ENCODE results near the gene SMYD2. TPM values are rescaled to one million over a fixed set of nuclear protein-coding genes. Genes with fewer than 3 reads are reported as not detected.

SMYD2 gene
- total RNA-seq, 2 experiments from 2014 or later, result 17.1 to 17.6 TPM

DNA sequence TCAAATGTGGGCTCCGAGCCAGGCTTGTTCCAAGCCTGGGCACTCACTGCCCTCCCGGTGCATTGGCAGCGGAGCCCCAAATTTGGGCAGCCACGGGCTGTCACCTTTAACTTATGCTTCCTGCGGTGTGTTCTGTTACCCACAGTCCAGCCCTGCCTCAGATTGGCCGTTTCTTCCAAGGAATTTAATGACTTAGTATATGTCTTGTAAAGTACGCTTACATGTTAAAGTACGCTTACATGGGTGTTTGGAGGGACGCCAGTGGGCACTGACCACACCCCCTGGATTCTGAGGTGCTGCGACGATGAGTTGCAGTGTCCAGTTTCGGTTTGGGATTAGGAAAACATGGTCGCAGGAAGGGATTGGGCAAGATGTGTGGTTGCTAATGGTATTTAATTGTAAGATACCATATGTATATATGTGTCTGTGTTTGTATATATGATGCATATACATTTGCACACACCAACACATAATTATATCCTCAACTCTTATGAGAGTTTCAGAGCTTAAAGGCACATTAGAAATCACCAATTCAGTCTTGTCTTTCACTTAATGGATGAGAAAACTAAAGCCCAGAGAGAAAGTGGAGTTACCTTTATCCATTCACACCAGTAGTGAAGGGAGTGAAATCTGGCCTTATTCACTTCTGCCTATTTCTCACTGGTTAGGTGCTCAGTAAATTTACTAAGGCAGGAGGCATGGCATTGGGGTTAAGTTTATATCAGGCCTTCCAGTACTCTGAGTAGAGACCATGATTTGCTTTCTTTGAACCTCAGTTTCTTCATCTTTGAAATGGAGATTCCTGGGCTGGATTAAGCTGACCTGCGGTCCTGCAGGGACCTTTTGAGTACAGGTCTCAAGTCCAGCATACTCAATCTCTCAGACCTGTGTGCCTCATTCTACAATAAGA, 1.0 kb downstream of the SMYD2 start:
- no peaks in the 10 kb centered on the region for H3K36me3 ChIP-seq (ENCODE audit: insufficient read depth, low read length)
- no peak overlapping the region for H3K27ac ChIP-seq (ENCODE audit: low read depth in 1 of 2, low read length in 2 of 2)
- Mint-ChIP-seq H3K4me1 (ENCODE audit: low read depth) (peaks cover 50% of the 10 kb centered on the region), H3K27ac (peak overlapping the region; percentile 68), H3K4me3 (peak overlapping the region; percentile 93), H3K36me3 (ENCODE audit: low read depth) (no peaks in the 10 kb centered on the region), H3K9me3 (no peaks in the 10 kb centered on the region), H3K27me3 (no peaks in the 10 kb centered on the region)
- intact Hi-C loops (cut with DNase I, micrococcal nuclease), result loop anchor here (1.0 to 5.0 kb wide), 3 partner anchors 21 to 321 kb away; partner anchors contain the start of gene CENPF (in 1 of the 2)
- ATAC-seq (ENCODE audit: poor library complexity) (no peak), DNase-seq (peak in 1 of 14 experiments; percentile 4)
- H3K27me3 ChIP-seq (ENCODE audit: control insufficient read depth in 1 of 2, insufficient read depth in 2 of 2, low read length in 2 of 2), result no peaks in the 10 kb centered on the region
- POLR2A ChIA-PET, result interaction anchor here (1.5 kb wide), 1 partner anchor 44 kb away, joined by 8 read pairs; no protein-coding TSS in a partner anchor
- TF ChIP-seq, protein P1, sequence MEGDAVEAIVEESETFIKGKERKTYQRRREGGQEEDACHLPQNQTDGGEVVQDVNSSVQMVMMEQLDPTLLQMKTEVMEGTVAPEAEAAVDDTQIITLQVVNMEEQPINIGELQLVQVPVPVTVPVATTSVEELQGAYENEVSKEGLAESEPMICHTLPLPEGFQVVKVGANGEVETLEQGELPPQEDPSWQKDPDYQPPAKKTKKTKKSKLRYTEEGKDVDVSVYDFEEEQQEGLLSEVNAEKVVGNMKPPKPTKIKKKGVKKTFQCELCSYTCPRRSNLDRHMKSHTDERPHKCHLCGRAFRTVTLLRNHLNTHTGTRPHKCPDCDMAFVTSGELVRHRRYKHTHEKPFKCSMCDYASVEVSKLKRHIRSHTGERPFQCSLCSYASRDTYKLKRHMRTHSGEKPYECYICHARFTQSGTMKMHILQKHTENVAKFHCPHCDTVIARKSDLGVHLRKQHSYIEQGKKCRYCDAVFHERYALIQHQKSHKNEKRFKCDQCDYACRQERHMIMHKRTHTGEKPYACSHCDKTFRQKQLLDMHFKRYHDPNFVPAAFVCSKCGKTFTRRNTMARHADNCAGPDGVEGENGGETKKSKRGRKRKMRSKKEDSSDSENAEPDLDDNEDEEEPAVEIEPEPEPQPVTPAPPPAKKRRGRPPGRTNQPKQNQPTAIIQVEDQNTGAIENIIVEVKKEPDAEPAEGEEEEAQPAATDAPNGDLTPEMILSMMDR (IDR thresholded peaks at IDR 0.05), result no peak
- peaks cover 21% of the 10 kb centered on the region for H3K4me1 ChIP-seq (ENCODE audit: insufficient read depth, low read length)
- H3K4me3 ChIP-seq (ENCODE audit: low read length), result peak overlapping the region; percentile 89
- H3K9me3 ChIP-seq (ENCODE audit: control insufficient read depth in 1 of 2, insufficient read depth in 1 of 2, low read length in 2 of 2), result no peaks in the 10 kb centered on the region
- CTCF ChIA-PET, result no interaction called here

DNA sequence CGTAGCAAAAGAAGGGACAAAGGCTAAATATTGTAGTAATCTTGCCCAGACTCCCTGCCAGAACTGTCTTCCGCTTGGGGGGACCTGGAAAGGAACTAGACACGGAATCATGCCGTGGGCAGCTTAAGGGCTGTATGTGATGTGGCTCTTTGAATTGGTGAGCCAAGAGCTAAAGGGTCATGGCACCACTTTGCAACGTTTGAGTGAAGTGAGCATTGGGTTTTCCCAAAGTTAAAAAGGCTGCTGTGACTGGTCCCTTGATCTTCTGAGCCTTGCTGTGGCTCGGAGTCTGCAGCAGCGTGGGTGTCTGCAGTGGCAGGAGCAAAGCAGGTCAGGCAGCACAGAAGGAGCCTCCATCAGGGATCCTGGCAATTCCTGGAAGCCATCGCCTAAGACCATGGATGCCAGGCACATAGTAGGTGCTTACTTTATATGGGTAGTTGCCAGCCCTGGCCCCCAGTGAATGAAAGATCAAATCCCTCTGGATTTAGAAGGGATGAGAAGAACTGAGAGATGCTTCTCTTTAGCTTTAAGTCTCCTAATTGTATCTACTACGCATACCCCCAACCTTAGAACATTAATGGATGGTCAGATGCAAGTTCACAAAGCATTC, 1.8 kb downstream of the SMYD2 start:
- H3K36me3 Mint-ChIP-seq (ENCODE audit: low read depth), result peaks cover 2% of the 10 kb centered on the region
- TF ChIP-seq, protein P1 (IDR thresholded peaks at IDR 0.05), result no peak
- ATAC-seq (ENCODE audit: poor library complexity) (no peak), DNase-seq (peak in 3 of 14 experiments; percentile 11 to 41 (median 30))
- H3K4me1 Mint-ChIP-seq (ENCODE audit: low read depth), result peaks cover 52% of the 10 kb centered on the region
- Histone ChIP-seq H3K36me3 (ENCODE audit: insufficient read depth, low read length) (no peaks in the 10 kb centered on the region), H3K4me1 (ENCODE audit: insufficient read depth, low read length) (peaks cover 21% of the 10 kb centered on the region), H3K9me3 (ENCODE audit: control insufficient read depth in 1 of 2, insufficient read depth in 1 of 2, low read length in 2 of 2) (no peaks in the 10 kb centered on the region), H3K27me3 (ENCODE audit: control insufficient read depth in 1 of 2, insufficient read depth in 2 of 2, low read length in 2 of 2) (no peaks in the 10 kb centered on the region), H3K4me3 (ENCODE audit: low read length) (peak overlapping the region; percentile 89), H3K27ac (ENCODE audit: low read depth in 1 of 2, low read length in 2 of 2) (no peak overlapping the region)
- intact Hi-C loops (cut with DNase I, micrococcal nuclease), result loop anchor here in 1 of 2 experiments (5.0 kb wide), 1 partner anchor 45 kb away; no protein-coding TSS in a partner anchor
- no peaks in the 10 kb centered on the region for H3K9me3 Mint-ChIP-seq
- ChIA-PET CTCF (interaction anchor here (0.6 kb wide), 1 partner anchor 10 kb away, joined by 3 read pairs; no protein-coding TSS in a partner anchor), POLR2A (no interaction called here)
- H3K27me3 Mint-ChIP-seq, result no peaks in the 10 kb centered on the region
- H3K27ac Mint-ChIP-seq, result peak overlapping the region; percentile 68
- H3K4me3 Mint-ChIP-seq, result peak overlapping the region; percentile 93

DNA sequence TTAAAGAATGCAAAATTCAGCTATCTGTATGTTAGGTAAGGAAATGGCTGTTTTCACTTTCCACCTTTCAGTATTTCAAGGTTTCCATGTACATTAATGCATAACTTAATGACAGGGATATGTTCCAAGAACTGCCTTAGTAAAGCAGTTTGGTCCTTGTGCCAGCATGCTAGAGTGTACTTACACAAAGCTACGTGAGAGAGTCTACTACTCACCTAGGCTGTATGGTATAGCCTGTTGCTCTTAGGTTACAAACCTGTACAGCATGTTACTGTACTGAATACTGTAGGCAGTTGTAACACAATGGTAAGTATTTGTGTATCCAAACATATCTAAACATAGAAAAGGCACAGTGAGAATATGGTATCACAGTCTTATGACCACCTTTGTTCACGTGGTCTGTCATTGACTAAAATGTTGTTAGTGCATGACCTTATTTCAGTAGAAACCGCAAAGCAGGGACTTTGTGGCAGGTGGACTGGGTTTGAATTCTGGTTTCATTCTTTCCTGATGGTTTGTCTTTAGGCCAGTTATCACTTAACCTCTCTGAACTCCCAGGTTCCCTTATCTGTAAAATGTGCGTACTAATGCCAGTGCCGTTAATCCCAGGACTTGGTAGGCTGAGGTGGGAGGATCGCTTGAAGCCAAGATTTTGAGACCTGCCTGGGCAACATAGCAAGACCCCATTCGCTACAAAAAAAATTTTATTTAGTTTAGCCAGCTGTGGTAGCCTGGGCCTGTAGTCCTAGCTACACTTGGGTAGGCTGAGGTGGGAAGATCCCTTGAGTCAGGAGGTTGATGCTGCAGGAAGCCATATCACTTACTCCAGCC, 4.9 kb downstream of the SMYD2 start:
- Mint-ChIP-seq H3K4me3 (no peak overlapping the region), H3K9me3 (no peaks in the 10 kb centered on the region), H3K4me1 (ENCODE audit: low read depth) (peaks cover 62% of the 10 kb centered on the region), H3K27ac (no peak overlapping the region), H3K27me3 (no peaks in the 10 kb centered on the region), H3K36me3 (ENCODE audit: low read depth) (peaks cover 27% of the 10 kb centered on the region)
- ATAC-seq (ENCODE audit: poor library complexity), result no peak
- Histone ChIP-seq H3K9me3 (ENCODE audit: control insufficient read depth in 1 of 2, insufficient read depth in 1 of 2, low read length in 2 of 2) (peaks cover 0 to 3% of the 10 kb centered on the region in 2 experiments), H3K27ac (ENCODE audit: low read depth in 1 of 2, low read length in 2 of 2) (no peak overlapping the region), H3K27me3 (ENCODE audit: control insufficient read depth in 1 of 2, insufficient read depth in 2 of 2, low read length in 2 of 2) (no peaks in the 10 kb centered on the region), H3K4me3 (ENCODE audit: low read length) (no peak overlapping the region), H3K4me1 (ENCODE audit: insufficient read depth, low read length) (peaks cover 15% of the 10 kb centered on the region), H3K36me3 (ENCODE audit: insufficient read depth, low read length) (peaks cover 5% of the 10 kb centered on the region)
- CTCF ChIA-PET, result interaction anchor here (1.2 kb wide), 1 partner anchor 46 kb away, joined by 3 read pairs; no protein-coding TSS in a partner anchor
- intact Hi-C loops (cut with DNase I, micrococcal nuclease), result no loop called here
- POLR2A ChIA-PET, result no interaction called here
- TF ChIP-seq, protein P1 (IDR thresholded peaks at IDR 0.05), result no peak
- no peak for DNase-seq
